HG03571 (cell line): ENCODE data around the gene OSBP2.
"Not testable (repeated sequence)": the region's sequence is repeated elsewhere in the genome, so short reads cannot be mapped to it uniquely, and the experiment has no call there.

Experiments used
- ATAC-seq: cut with Tn5 transposase; IDR thresholded peaks from one replicate; pipeline ENCODE4 v1.9.1; 2021; ENCODE audit not compliant: unreplicated experiment

Gene OSBP2

DNA sequence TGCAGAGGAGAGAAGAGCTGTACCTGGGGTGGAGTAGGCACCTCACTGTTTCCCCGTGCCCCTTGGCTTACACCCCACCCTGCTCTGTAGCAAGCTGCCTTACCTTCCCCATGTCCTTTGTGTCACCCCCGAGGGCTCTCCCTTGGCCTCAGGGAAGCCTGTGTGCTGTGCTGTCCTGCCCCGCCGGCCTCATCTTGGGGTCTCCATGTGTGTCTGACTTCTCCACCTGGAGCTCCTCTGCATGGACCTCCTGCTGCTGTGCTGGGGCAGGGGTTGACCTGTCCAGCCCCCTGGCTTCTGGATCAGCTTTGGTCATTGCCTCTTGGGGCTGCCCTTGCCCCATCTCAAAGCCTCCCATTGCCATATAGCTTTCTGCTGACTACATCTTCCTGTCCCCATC lies 59.8 kb downstream of the OSBP2 start:
- no peak for ATAC-seq

DNA sequence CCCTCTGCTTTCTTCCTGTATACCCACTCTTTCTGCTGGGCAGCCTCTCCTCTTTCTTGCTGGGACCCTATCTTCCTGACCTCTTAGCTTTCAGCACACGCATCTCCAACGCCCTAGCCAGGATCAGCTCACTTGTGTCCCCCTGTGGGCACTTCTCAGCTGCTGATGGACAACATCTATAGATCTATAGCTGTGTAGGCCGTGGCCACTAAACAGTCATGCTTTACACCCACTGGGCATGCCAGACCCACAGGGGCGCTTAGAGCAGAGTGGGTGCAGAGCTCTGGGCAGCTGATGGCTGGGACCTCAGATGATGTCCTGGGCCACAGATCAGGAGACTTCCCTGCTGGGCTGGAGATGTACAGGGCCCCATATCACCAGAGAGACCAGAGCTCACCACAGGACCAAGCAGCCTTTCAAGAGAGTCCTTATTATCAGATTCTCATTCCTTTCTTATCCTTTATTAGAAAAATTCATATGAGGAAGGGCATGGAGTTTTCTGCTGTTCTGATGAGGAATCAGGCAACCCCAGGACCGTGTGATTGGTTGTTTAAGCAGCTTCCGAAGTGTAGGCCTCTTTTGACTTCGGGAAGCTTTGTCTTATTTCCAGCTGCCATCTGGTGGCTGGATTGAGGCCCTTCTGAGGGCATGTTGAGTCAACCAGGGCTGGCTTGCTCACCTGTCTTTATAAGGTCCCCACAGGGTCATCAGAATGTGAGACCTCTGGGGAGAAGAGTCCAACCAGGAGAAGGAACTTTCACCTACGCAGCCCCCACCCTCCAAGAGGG lies 60.5 kb downstream of the OSBP2 start:
- no peak for ATAC-seq

DNA sequence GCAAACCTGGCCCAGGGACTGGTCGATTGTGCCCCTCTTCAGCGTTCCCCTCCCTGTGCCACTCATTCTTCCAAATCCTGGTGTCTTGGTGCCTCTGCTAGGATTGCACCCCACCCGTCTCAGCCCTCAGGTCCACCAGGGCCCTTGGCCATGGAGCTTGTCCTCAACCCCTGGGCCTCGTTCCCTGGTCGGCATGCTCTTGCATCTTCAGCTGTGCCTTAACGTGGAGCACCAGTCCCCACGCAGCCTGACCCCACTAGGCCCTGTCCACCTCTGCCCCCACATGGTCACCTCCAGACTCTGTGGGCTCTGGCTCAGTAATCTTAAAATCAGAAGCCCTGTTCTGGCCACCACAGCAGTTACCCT lies 61.1 kb downstream of the OSBP2 start:
- no peak for ATAC-seq

DNA sequence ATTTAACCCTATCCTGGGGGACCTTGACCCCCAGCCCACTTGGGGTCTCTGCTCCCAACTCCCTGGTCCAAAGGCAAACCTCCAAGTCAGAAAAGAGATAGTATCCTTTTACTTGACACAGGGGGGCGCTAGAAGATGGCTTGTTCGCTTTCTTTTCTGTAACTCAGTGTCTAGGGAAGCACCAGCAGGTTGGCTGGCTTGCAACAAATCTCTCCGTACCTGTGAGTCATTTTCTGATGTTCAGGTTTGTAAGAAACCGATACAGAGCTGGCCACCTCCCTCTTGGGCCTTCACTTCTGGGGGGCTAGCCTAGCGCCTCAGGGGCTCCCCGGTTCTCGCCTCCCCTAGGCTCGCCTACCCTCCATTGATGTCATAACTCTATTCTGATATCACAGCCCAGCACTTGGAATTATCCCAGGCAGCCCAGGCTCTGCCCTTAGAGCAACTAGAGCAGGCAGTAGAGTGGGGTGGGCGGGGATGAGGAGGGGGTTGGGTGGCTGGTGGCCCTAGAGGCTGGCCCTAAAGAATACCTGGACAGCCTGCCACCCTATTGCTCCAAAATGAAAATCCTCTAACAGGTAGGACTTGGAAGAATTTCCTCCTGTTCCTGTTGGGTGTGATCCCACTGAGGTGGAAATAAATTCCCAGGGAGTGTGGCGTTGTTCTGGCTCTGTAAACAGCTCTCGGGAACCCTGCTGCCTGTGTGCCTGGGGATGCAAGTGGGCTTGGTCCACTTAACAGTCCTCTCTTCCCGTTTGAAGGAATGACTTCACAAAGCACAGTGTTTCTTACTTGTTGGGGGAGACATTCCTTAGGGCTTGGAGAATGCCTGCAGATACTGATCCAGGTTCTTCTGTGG lies 69.4 kb downstream of the OSBP2 start:
- ATAC-seq, result no peak

DNA sequence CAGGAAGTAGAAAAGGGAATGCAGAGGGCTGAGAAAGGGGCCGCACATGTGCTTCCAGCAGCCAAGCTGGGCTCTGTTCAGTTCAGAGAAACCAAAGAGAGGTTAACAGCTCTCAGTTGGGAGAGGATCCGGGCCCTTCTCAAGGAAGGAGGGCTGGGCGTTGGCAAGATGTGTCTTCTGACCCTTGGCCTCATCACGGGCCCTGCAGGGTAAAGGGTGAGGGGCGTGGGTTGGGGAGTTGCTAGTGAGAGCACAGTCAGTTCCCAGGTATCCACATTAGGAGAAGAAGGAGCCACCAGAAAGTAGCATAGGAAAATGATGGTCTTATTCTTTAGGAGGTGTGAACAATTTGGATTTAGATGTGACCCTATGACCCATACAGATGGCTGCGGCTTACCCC lies 73.0 kb downstream of the OSBP2 start:
- ATAC-seq, result no peak

DNA sequence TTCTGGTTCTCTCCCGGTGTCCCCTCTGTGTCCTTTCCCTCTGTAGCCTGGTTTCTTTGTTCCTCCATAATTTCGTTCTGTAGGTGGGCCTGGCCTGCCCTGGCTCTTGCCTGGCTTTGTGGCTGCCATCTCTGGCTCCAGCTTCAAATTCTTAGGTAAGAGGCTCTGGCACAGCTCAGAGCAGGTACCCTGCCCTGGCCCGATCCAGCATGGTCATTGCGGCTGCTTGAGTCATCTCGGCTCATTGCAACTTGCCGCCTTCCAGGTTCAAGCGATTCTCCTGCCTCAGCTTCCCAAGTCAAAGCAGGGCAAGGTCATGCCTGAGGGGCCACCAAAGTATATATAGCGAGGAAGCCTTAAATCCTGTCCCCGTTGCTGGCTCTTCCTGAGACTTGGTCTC lies 76.0 kb downstream of the OSBP2 start:
- ATAC-seq, result no peak

DNA sequence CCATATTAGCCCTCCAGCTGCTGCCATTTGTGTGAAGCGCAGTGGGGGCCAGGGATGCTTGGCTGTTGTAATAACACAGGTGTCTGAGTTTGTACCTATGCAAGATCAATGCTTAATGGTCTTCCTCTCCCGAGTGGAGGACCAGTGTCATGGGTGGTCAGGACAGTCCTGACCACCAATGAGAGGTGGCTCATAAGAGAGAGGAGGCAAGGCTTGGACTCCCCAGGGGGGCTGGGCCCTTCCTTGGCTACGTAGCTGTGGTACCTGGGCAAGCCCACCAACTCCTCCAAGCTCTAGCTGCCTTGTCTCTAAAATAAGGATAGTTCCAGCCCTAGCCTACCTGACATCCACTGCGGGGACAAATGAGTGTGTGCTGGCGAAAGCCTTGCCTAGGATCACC lies 79.2 kb downstream of the OSBP2 start:
- ATAC-seq, result no peak

DNA sequence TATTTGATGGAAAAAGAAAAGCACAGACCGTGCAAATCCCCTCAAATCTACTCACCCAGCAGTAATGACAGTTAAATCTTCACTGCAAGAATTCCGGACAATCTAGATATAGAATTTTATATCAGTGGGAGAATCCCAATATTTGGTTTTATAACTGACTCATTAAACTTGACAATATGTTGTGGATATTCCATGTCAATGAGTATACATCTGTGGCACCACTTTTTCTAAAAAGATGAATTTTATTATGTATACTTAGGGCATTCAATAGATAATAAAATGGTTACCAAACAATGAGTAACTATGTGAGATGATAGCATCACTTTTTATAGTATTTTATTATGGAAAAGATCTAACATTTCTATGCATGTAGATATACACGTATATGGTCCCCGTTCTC lies 79.9 kb downstream of the OSBP2 start:
- no peak for ATAC-seq

DNA sequence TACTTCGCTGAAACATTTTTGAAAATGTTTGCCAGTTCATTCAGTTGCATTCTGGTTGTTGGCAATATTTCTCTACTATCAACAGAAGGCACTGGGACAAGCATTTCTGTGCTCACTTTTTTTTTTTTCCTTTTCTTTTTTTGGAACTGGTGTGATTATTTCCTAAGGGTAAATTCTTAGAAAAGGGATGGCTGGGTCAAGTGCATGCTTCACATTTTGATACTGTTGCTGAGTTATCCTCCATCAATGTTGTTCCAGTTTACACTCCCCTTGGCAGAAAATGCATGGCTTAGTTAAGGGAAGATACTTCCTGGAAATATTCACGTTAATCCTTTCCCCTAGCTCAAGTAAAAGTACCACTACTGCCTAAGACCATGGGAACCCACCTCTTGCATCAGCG lies 81.8 kb downstream of the OSBP2 start:
- ATAC-seq, result no peak

DNA sequence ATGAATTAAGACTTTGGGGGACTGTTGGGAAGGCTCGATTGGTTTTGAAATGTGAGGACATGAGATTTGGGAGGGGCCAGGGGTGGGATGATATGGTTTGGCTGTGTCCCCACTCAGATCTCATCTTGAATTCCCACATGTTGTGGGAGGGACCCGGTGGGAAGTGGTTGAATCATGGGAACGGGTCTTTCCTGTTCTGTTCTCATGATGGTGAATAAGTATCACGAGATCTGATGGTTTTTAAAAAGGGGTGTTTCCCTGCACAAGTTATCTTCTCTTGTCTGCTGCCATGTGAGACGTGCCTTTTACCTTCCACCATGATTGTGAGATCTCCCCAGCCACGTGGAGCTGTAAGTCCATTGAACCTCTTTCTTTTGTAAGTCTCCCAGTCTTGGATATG lies 82.5 kb downstream of the OSBP2 start:
- ATAC-seq, result not testable (repeated sequence)

DNA sequence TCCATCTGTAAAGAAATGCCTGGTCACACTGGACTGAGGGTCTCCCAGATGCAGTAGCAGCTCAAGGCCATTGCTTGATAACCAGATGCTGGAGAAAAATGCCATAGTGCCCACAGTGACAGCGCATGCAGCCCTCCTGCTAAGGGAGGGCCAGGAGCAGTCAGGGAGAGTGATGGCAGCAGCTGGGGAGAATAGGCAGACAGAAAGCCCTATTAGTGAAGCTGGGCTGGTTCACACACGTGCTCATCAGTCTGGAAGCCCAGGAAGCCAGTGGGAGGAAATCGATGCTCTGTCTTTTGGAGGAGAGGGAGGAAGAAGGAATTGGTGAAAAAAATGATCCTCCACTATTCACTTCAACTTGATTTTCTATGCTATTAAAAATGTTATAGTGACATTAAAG lies 82.9 kb downstream of the OSBP2 start:
- ATAC-seq, result no peak

DNA sequence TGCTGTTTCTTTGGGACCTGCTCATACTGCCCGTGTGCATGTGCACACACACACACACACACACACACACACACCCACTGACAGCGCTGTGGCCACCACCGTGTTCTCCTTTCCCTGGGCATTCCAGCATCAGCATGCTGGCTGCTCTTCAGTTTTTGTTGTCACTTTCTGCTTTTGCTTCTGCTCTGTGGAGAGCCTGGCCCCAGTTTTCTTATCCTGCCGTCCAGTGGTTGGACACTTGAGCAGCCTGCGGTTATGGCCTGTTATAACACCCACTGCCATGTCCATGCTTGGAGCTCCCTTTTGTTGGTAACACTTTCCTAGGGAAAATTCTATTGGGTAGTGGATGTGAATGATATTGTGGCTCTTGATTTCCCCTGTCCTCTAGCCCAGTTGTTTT lies 83.6 kb downstream of the OSBP2 start:
- no peak for ATAC-seq

DNA sequence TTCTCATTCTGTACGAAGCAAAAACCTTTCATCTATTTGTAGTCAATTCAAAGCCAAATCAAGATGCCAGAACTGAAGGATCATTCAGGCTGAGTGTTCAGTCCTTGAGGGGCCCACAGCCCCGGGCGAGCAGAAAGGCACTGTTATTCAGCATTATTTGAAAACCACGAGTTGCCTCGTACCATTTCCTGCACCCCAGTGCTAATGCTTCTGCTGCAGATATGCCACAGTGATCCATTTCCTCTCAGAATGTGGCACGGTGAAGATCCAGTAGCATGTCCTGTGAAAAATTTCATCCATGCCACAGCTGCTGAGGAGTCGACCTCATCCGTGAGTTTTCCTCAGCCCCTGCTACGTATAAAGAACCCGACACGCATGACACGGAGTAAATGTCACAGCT lies 85.4 kb downstream of the OSBP2 start:
- ATAC-seq, result no peak

DNA sequence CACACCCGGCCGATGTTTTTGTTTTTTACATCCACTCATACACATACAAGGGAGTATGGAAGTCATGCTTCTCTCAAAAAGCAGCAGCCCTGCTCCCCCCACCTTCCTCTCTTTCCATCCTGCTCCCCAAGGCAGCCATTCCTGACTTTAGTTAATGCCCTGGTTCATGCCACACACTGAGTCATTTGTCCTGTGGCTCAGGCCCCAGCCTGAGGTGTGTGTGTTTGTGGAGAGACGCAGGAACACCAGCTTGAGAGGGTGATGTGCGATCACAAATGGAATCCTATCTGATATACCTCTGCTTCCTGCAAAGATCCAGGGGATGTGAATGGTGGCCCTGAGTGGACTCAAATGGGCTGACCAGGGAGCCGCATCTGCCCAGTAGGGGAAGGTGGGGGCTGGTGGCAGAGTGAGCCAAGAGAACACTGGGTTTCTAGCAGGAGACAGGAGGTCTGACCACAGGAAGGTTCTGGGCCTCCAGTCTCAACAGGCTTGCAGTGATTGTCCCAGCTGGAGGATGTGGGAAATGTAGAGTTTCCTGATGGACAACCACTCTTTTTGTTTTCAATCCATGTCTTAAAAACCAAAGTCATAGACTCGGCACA lies 86.7 kb downstream of the OSBP2 start:
- ATAC-seq, result no peak

DNA sequence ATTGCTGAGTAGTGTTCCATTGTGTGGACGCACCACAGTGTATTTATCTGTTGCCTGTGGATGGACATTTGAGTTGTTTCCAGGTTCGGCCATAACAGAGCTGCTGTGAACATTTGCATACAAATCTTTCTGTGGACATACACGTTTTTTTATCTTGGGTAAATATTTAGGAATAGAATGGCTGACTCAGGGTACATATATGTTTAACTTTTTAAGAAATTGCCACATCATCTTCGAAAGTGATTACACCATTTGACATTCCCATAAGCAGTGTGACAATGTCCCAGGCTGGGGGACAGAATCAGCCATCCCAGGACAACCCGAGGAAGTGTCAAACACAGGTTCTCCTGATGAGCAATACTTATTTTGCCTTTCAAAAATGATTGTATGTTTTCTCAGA lies 87.9 kb downstream of the OSBP2 start:
- ATAC-seq, result no peak

DNA sequence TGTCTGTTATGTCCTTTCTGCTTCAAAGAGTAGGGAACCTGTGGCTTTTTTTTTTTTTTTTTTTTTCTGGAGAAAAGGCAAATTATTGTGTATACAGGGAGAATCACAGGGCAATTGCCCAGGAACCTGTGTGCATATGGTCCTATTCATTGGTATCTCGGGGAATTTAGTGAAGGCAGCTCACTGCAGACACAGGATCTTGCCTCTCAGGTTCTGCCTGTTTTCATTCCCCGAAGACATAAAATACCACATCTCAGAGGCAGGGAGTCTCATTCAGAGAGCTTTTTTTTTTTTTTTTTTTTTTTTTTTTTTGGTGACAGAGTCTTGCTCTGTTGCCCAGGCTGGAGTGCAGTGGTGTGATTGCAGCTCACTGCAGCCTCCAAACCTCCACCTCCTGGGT lies 88.3 kb downstream of the OSBP2 start:
- ATAC-seq, result no peak

DNA sequence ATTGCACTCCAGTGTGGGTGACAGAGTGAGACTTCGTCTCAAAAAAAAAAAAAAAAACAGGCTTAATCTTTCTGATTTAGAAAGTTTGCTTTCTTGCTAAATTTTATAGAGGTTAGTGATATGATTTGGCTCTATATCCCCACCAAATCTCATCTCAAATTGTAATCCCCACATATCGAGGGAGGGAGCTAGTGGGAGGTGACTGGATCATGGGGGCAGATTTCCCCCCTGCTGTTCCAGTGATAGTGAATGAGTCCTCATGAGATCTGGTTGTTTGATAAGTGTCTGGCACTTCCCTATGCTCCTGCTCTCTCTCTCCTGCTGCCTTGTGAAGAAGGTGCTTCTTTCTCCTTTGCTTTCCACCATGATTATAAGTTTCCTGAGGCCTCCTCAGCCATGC lies 90.9 kb downstream of the OSBP2 start:
- no peak for ATAC-seq

DNA sequence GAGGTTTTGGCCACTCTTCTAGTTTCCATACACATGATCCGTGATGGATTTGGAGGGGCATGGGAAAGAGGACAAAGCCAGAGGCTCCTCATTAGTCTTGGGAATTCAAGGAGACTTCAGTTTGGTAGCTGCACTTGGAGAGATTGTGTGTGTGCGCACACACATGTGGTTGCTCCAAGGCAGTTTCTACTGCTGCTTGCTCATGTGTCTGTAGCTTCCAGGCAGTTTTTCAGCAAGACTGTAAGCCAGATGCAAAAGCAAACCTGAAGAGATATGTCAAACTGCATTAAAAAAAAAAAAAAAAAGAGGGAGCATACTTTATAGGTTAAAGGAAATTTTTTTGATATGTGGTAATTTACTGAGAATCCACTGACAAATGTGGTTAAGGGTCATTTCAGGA lies 95.7 kb downstream of the OSBP2 start:
- no peak for ATAC-seq

DNA sequence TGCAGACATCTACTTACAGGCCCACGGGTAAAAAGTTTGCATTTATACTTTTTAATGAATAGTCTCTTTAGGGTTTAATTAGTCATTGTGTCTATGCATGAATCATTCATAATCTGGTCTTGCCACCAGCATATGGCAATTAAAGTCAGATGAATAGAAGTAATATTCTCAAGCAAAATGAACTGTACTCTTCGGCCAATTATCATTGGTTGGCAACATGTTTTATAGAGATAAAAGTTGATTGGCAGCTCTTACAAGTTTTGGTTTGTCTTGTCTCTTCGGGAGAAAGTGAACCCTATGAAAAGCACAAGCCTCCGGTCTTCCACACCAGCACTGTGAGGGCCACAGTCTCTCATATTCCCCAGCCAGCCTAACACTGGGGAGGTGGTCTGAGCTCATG lies 97.8 kb downstream of the OSBP2 start:
- no peak for ATAC-seq

DNA sequence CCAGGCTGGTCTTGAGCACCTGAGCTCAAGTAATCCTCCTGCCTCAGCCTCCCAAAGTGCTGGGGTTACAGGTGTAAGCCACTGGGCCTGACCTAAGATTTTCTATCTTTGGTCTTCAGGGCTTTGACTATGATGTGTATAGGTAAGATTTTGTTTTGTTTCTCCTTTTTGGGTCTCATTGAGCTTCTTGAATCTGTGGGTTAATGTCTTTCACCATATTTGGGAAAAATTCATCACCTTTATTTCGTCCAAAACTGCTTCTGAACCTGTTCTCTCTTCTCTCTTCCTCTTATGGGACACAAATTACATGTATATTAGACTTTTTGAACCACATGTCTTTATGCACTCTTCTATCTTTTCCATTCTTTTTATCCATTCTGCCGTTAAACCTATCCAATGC lies 100.4 kb downstream of the OSBP2 start:
- no peak for ATAC-seq

DNA sequence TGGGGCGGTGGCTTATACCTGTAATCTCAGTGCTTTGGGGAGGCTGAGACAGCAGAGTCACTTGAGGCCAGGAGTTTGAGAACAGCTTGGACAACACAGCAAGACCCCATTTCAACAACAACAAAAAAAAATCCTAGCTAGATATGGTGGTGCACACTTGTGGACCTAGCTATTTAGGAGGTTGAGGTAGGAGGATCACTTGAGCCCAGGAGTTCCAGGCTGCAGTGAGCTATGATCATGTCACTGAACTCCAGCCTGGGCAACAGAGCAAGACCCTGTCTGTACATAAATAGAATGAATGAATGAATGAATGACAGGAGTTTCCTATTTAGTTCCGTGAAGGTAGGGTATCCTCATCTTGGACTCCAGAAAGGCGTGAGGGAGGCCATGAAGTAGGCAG lies 107.0 kb downstream of the OSBP2 start:
- ATAC-seq, result no peak
